Thoracic aorta (tissue), 2 donors: ENCODE measurements around the gene LRRK1. TPM values are rescaled to one million over a fixed set of nuclear protein-coding genes. Genes with fewer than 3 reads are reported as not detected.

Experiments used
- ATAC-seq: fragments of 150-250 bp; one replicate; pipeline ENCODE4 v1.8.0; 2017; ENCODE audit warnings: low read depth; ENCODE audit not compliant: insufficient number of reproducible peaks, low FRiP score
- DNase-seq: peaks from one replicate; pipeline ENCODE4 v3.0.0-alpha.2; 2020; ENCODE audit warnings: low spot score
- H3K27ac ChIP-seq, 2 donors: fragments of 200-600 bp; sonication (generic); 1 replicate in 1 of 2; 2 replicates in 1 of 2; pipeline ENCODE4 v1.5.1; 2016; ENCODE audit warnings: mild to moderate bottlenecking in 2 of 2, moderate library complexity in 2 of 2
- H3K27me3 ChIP-seq: fragments of 200-600 bp; sonication (generic); replicated peaks from 2 replicates; pipeline ENCODE4 v1.6.0; 2016; ENCODE audit warnings: mild to moderate bottlenecking; ENCODE audit not compliant: insufficient read depth
- H3K36me3 ChIP-seq: fragments of 200-600 bp; sonication (generic); one replicate; pipeline ENCODE4 v1.5.1; 2016
- H3K4me1 ChIP-seq, 2 donors: fragments of 200-600 bp; sonication (generic); 1 replicate in 1 of 2; 2 replicates in 1 of 2; pipeline versions ENCODE4 v1.5.1 to v1.6.0; 2016; ENCODE audit warnings: low read depth in 2 of 2, mild to moderate bottlenecking in 1 of 2; ENCODE audit not compliant: control insufficient read depth in 1 of 2
- H3K4me3 ChIP-seq: fragments of 200-600 bp; sonication (generic); 2 replicates; pipeline ENCODE4 v1.5.1; 2016; ENCODE audit warnings: mild to moderate bottlenecking
- H3K9me3 ChIP-seq: fragments of 200-600 bp; sonication (generic); 2 replicates; pipeline ENCODE4 v1.5.1; 2016
- CTCF ChIP-seq: fragments of 200-600 bp; sonication (generic); IDR thresholded peaks from one replicate; pipeline ENCODE4 v1.5.1; 2019; ENCODE audit warnings: antibody characterized with exemption
- total RNA-seq, 2 donors: library from RNA; depleted of rRNA; stranded (reverse); fragments of >200 nt; gene quantifications; one replicate each; pipeline versions ENCODE4 v1.1.0 to v1.2.3, GENCODE V29; 2016

The LRRK1 gene
- total RNA-seq, 2 donors from 2014 or later: 17.2 to 47.1 TPM

DNA sequence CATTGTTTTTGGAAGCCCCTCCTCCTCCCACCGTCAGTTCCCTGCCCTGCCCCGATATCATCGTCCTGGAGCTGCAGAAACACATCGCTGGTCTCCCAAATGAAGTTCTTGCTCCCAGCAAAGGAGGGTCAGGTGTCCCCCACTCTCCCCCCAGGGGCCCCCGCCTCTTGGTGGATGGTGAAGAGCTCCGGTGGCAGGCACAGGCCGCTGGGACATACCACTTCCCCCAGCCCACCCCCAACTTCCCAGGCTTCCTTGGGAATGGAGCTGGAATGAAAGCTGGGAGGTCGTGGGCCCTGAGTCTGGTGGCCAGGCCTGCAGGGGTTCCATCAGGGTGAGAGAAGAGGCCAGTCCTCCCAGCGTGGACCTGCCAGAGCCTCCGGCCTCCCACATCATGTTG lies 195.0 kb downstream of the LRRK1 start:
- Histone ChIP-seq H3K27ac (no peak overlapping the region), H3K4me3 (no peak overlapping the region), H3K36me3 (no peaks in the 10 kb centered on the region), H3K4me1 (peaks cover 0 to 10% of the 10 kb centered on the region in 2 donors), H3K27me3 (no peaks in the 10 kb centered on the region), H3K9me3 (no peaks in the 10 kb centered on the region)
- ATAC-seq (no peak), DNase-seq (no peak)
- TF ChIP-seq CTCF: no peak

DNA sequence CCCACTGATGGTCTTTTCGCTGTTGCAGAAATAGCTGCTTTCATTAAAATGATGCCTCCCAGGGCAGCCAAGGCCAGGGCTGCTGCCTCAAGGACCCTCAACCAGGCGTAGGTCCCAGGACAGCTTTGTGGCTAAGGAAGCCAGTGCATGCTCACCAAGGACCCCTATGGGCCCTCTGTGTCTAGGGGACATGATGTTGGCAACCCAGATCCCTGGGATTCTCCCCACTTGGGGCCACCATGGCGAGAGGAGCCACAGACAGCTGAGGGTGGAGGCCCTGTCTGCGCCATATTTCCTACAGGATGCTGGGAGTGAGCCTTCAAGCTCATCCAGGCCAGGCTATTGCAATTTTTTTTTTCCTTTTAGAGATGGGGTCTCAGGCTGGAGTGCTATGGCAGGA lies 195.5 kb downstream of the LRRK1 start:
- no peaks in the 10 kb centered on the region for H3K27me3 ChIP-seq
- TF ChIP-seq CTCF: no peak
- ATAC-seq: no peak
- no peak overlapping the region for H3K4me3 ChIP-seq
- H3K4me1 ChIP-seq: peaks cover 0 to 10% of the 10 kb centered on the region in 2 donors
- no peaks in the 10 kb centered on the region for H3K9me3 ChIP-seq
- no peak for DNase-seq
- no peak overlapping the region for H3K27ac ChIP-seq
- H3K36me3 ChIP-seq: no peaks in the 10 kb centered on the region

DNA sequence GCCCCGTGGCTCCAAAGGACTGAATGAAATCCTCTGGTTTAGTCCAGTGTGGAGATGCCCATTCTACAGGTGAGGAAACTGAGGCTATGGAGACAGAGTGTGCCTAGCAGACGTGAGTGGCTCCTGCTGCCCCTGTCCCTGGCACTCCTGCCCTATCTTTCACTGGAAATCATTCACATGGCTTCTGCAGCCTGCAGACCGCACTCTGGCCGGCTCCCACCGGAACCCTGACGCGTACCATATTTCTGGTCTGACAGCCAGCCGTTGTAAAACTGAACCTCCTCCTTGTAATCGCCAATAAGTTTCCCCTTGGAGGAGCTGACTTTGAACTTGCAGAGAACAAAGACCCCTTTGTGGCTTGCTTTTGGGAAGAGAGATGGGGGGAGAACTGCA lies 196.2 kb downstream of the LRRK1 start:
- Histone ChIP-seq H3K4me3 (no peak overlapping the region), H3K9me3 (no peaks in the 10 kb centered on the region), H3K27ac (no peak overlapping the region), H3K4me1 (peaks cover under 1 to 10% of the 10 kb centered on the region in 2 donors), H3K36me3 (no peaks in the 10 kb centered on the region), H3K27me3 (no peaks in the 10 kb centered on the region)
- ATAC-seq (no peak), DNase-seq (no peak)
- TF ChIP-seq CTCF: no peak

DNA sequence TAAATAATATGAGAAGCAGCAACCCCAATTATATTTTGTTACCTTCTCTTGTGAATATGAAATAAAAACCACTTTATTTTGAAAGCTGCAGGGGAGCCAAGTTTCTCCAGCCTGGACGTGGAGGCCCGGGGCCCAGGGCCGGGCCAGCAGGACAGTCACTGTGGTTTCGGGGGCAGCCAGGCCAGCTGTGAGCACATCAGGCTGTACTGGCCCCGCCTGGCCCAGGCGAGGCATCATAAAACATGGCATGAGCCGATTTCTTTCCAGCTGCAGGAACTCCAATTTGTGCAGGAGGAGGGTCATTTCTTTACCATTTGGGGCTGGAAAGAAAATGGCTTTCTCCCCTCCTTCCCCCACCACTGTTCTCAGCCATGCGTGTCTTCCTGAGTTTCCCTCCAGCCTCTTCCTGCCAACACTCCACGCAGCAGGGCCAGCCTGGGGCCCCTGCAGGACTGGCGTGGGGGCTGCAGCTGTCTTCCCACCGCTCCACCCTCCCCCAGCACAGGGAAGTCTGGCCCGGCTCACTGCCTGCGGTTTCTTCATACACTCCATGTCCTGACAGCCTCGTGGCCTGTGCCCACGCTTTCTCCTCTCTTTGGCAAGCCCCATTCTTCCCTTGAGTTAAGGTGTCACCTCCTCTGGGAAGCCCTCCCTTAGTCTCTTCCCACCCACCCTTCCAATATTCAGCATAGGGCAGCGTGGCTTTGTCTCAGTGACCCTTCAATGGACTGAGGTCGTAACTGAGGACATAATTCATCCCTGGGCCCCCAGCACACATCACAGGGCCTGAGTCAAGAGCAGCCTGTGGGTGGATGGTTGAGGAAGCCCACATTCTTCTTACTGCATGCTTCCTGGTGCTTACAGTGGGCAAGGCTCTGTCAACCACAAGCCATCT lies 196.9 kb downstream of the LRRK1 start:
- Histone ChIP-seq H3K27me3 (no peaks in the 10 kb centered on the region), H3K4me3 (no peak overlapping the region), H3K27ac (no peak overlapping the region), H3K4me1 (peaks cover 7 to 13% of the 10 kb centered on the region in 2 donors), H3K9me3 (no peaks in the 10 kb centered on the region), H3K36me3 (no peaks in the 10 kb centered on the region)
- DNase-seq (no peak), ATAC-seq (no peak)
- TF ChIP-seq CTCF: no peak

- Histone ChIP-seq H3K9me3 (no peaks in the 10 kb centered on the region), H3K4me1 (peaks cover 13 to 17% of the 10 kb centered on the region in 2 donors), H3K27ac (no peak overlapping the region), H3K27me3 (no peaks in the 10 kb centered on the region), H3K4me3 (no peak overlapping the region), H3K36me3 (no peaks in the 10 kb centered on the region)
- DNase-seq (no peak), ATAC-seq (no peak)
- TF ChIP-seq CTCF: no peak
Measured at GRCh38 chr15:101116681-101116976, 197.5 kb downstream of the LRRK1 start.
